Stimulated activated CD4-positive, alpha-beta T cell treated with anti-CD3 and anti-CD28 coated beads, Interleukin-4, amount 100 ng/mL, for 48 hours (primary cell): Measurements from ENCODE around the gene ZNF385A.

ENCODE experiments used
- DNase-seq, 2 donors: peaks; one replicate each; pipeline ENCODE4 v3.0.0-alpha.2; 2020; ENCODE audit warnings: low read depth in 2 of 2

Gene ZNF385A, protein sequence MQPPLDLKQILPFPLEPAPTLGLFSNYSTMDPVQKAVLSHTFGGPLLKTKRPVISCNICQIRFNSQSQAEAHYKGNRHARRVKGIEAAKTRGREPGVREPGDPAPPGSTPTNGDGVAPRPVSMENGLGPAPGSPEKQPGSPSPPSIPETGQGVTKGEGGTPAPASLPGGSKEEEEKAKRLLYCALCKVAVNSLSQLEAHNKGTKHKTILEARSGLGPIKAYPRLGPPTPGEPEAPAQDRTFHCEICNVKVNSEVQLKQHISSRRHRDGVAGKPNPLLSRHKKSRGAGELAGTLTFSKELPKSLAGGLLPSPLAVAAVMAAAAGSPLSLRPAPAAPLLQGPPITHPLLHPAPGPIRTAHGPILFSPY

DNA sequence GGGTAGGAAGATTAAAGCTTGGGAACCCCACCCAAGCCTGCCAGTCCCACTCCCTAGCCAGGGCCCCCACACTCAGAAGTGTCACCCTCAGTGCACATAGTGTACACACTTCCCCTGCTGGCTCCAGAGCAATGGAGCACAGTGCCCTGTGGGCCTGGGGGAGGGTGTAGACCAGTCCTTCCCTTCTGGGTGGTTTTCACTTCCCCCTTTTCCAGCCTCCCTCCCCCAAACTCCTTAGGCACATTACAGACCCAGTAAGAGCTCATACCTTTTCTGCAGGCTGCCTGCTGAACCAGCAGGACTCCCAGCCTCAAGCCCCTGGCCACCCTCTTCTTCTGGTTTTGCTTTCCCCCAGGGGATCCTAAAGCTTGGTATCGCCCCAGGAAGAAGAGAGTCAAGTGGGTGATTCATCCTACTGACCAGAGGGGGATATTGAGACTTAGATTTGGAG is at the start of gene ZNF385A:
TSS of gene ZNF385A (minus strand) at position 143 of the 451 bp plus-strand sequence. CDS start 219 bp downstream, outside the sequence.
- no peak for DNase-seq

DNA sequence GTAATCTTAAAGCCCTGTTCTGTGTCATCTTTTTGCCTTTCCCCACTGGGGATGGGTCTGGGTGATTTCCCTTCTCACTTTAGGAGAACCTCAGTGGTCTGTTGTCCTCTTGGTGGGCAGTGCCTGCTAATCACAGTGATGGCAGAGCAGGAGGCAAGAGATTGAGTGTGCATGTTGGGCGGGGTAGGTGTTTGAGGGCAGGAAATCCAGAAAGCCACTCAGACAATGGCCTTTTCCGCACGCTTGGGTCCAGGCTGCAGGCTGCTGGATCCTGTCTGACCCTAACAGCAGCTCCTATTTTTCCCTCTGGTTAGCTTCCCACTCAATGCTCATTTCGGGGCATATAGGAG is 48.3 kb upstream of the ZNF385A start:
- DNase-seq: no peak

DNA sequence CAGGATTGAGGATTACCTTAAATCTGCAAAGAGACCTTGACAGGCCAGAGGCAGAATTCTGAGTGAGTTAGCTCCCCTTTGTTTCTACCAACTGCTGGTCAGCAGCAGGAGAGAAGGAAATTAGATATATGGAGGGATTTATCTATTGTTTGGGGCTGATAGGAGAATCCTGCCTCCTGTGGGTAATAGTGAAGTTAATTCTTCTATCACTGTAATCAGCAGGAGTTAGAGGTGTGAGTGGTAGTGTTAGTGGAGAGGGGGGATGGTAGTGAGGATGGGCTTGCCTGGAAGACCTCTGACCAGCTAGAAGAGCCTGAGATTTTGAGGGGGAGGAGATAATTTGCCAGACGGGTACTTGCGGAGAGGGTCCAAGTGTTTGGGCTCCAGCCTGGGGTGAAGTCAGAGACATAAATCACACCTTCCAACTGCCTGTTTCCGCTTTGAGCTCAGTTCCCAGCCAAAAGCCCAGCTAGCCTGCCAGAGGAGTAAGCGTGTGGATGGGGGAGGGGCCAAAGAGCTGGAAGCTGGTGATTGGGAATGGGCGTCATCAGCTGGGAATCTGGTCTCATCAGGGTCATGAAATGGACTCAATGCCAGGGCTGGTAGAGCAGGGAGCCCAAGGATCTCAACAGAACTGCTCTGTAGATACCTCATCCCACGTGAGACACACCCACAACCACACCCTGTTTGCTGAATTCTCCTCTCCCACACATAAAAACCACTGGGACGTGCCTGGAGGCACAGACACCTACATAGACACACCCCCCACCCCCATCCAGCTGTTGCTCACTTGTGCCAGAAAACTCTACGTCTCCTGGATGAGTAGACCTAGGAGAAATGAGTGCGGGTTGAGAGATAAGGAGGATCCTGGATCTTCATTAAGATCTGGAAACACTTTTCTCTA is 47.6 kb upstream of the ZNF385A start:
- DNase-seq: no peak

DNA sequence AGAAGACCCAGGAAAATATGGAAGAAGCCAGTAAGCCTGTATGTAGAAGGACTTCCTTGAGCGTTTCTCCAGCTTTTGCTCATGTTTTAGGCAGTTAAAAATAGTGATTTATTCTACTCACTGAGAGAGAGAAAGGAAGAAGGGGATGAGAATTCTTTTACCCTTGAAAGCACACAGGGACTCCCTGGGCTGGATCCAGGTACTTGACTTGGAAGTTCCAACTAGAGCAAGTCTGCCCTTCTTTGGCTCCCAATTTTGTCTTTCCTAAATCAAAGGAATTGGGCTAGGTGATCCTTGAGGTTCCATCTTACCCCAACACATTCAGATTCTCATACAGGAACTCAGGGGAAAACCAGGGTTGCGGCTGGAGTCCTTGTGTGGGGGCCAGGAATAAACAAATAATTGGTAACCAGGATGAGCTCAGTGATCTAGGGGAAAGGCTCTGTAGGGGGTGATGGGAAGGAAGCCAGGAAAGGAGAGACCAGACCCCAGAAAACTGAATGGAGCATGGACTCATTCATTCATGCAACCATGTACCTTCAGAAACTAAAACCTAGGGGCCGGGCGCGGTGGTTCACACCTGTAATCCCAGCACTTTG is 46.0 kb upstream of the ZNF385A start:
- no peak for DNase-seq

DNA sequence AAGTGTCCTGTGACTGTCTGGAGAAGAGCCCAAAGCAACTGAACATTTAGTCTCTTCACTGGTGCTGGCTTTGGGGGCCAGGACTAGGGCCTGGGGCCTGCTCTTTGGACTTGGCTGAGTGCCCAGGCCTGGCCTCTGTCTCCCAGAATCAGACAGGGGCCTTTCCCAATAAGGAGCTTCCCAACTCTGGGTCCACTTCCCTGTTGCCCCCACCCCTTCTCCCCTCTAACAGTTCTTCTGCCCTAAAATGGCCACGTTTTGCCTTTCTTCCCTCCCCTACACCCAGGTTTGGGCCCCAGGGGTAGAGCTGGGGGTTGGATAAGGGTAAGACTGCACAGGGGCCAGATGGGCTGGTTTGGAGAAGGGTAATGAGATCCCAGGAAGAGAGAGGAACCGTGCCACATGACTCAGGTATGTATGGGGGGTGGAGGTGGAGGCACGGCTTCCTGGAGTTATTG is 44.5 kb upstream of the ZNF385A start:
- DNase-seq: no peak

DNA sequence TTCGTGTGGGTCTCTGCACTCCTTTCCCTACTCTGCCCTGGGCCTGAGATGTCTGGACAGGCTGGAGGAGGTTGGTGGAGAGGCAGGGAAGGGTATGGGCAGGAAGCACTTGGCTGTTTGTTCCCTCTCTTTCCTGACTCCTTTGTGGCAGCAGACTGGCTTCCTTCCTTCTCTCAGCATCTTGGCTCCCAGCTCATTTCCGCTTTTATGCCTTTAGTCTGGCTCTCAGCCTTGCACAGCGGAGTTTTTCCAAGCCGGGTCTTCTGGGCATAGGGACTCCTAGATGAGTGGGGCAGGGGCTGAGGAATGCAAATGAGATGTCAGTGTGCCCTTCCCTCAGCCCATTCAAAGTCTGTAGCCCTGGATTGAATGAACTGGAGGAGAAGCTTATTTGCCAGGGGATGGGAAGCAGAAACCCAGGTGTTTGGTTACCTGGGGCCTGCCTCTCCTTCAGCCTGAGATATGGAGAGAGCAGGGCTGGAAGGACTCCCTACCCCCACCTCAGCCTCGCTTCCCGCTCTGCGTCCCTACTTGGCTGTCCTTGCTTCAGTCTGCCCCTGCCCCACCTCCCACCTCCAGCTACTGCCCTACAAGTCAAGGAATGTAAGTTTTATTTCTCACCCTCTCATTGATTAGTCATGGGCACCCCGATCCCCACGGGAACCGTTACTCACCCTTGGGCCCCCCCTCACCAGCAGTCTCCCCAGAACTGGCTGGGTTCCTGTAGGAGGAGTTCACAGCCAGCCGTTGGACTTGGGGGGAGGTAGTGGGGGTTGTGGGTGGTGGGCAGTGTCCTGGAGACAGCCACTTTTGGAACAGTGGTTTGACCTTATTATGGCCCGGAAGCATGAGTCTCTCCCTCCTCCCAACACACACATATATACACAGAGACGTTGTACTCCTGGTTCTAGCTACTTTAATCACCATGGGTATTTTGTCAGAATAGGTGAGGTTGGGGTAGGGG is 43.8 kb upstream of the ZNF385A start:
- DNase-seq: no peak

DNA sequence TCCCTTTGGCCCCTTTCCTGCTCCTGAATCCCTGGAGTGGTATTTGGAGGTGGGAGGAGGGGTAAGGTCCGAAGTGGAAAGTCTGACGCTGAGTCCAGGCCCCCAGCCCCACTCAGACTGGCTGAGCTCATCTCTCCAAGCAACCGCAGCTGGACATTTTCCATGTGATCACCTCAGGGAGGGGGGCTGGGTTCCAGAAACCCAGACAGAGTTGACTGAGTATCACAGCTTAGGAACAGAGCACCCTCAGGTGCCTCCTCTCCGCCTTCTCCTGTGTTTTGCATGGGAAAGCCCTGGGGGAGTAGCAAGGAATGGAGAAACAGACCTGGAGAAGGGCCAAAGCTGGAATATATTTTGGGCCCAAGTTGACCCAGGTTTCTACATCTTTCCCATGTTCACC is 42.6 kb upstream of the ZNF385A start:
- no peak for DNase-seq

DNA sequence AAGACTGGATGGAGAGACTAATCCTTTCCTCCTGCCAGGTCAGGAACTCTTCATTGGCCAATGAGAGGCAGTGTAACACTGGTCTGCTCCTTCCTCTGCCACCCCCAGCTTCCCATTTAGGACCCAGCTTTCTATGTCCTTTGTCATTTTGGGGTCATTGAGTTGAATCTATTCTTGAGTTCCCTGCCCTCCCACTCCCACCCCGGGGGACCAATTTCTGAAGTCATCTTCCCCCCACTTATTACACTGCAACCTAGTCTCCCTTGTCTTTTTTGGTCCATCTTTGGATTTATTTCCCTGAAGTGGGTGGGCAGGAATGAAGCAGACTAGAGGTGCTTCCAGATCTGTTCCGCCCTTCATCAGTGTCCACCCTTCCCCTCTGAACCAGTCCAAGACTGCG is 42.2 kb upstream of the ZNF385A start:
- no peak for DNase-seq

DNA sequence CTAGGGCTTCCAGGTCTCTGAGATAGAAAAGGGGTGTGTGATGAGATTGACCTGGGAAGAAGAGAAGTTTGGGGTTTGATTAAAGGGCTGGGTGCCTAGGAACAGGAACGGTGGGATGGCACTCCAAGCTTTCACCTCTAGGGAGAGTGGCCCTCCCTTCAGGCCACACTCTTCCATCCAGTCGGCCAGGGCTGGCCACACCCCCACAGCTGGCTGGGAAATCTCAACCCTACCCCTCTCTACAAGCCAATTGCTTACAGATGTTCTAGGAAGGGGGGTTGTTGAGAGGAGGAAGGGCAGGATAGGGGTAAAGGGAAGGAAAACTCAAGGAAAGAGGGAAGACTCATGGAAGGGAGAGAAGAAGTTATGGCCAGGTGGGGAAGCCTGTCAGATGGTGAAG is 41.2 kb upstream of the ZNF385A start:
- no peak for DNase-seq

DNA sequence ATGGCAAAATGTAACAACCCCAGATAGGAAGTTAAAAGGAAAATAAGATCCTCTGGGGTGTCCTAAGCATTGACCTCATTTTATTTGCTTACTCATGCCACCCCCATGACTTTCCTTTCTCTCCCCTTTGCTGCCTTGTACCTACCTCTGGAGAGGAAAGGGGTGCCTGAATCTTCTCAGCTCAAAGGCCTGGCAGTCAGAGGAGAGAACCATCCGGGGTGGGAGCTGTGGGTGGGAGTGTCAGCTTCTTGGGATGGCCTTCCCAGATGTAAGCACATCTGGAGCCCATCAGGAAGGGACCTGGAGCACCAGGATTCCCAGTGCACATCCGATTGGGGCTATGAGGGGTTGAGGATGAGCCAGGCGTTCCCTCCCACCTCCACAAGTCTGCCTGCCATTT is 39.7 kb upstream of the ZNF385A start:
- no peak for DNase-seq

DNA sequence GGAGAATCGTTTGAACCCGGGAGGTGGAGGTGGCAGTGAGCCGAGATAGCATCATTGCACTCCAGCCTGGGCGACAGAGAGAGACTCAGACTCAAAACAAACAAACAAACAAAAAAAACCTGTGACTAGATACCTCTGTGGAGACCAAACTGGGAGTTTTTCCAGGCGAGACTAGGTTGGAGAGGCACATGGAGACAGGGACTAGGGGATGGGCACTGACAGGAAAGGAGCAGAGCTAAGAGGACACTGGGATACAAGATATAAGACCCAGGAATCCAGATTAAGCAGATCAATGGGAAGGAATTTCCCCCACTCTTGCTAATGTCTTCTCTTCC is 39.2 kb upstream of the ZNF385A start:
- DNase-seq: no peak

DNA sequence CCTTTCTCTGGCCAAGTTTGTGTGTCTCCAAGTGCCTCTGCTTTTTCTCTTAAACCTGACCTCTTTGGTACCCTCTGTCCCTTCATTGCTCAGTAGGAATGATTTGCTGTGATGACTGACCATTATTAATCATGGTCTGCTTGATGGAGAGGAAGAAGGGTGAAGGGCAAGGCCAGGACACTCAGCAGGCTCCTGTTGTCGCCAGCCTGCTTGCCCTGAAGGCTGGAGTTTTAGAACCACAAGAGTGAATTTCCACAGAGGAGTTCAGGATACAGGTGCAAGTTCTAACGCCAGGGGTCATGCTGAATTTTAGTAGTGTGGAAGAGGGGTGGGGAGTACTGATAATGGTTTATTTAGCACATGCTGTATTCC is 37.3 kb upstream of the ZNF385A start:
- no peak for DNase-seq

DNA sequence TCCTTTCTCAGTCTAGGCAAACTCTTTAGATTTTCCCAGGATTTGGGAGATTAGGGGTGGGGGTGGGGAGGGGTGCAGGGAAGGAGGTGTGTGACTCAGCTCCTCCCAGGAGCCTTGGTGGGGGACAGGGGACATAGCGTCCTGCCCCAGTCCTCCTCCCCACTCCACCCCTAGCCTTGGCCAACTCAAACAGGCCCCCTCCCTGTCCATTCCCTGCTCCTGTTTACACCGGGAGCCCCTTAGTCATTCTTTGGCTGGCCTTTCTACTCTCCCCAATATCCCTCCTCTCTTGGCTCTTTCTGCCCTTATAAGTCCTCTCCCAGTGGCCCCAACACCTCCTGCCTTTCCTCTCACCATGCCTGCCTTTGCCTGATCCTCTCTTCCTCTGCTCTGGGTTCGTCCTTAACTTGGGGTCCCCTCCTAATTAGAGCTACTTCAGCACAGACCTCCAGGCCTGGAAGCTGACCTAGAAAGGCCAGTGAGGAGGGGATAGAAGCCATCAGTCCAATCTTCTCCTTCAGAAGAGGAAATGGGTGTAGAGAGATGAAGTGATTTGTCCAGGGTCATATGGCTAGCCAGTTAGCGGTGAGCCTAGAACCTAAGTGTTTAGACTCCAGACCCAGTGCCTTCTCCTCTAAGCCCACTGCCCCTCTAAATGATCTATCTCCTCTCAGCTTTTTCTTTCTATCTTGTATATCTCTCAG is 36.8 kb upstream of the ZNF385A start:
- DNase-seq: no peak

DNA sequence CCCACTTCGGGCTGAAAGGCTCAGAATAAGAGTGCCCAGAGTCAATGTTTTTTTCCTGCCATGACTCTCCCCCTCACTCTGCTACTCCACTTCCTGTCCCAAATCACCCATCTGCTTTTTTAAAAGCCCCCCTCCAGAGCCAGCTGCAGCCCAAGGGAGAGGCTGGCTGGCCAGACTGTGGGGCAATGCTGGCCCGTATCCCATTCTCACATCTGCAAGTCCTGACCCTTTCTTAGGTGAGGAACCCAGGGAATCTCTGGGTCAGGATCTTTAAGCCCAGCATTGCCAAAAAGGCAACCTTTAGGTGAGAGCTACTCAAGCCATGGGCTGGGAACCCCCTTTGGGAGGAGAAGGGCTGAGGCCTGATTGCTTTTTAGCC is 36.2 kb upstream of the ZNF385A start:
- no peak for DNase-seq

DNA sequence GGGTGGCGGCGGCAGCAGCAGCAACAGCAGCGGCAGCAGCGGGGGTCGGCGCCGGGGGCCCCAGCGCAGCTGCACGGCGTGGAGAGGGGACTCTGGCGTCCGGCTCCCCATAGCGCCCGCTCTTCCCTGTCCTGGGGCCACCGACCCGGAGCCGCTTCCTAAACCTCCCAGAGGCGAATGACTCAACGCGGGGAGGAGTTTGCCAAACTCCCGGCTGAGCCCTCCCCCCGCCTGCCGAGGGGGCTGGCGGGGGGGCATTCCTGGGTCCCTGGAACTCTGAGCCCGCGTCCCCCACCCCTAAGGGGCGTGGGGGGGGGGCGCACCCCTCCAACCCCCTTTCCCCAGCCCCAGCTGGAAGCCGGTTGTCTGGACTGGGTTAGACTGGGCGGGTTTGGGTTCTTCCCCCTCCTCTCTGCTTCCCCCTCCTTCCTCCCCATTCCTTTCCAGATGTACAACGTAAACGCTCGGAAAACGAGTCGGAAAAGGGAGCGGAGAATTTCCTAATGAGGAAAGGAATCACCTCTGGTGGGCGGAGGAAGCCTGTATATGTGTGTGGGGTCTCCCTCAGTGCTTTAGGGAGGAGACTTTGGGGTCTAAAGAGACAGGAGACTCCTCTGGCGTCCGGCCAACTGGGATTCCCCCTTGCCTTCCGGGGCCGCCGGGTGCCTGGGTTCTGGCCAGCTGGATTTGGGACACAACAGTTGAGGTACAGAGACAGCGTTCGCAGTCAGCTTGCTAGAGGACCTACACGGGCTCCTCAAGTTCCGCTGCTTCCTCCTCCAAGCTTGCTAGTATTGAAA is 34.8 kb upstream of the ZNF385A start, which contains the start of gene ITGA5:
TSS of gene ITGA5 (minus strand) at position 179 of the 800 bp plus-strand sequence. CDS start at position 111, 68 bp downstream.
- DNase-seq: no peak

DNA sequence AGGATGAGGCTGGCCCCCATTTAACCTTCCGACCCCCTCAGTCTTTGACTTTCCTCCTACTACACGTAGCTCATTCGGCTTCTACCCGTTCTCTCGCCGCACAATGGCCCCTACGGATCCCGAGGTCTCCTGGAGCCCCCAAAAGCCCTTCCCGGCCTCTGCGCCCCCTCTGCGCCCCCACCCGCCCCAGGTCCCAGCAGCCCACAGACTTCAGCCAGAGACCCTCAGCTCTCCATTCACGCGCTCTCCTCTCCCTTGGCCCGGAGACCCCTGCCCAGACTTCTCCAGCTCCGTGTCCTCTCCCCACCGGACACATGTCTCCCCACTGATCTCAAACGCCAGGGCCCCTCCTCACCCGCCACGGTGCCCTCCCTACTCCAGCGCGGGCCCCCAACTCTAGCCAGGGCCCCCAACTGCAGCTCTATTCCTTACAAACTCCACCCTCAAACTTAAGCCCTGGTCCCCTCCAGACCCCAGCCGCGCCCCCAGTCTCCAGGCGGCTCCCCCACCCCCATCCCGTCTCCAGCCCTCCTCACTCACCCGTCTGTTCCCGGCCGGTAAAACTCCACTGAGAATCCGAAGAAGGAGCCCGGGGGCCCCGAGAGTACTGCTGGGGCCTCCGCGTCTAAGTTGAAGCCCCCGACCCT is 34.0 kb upstream of the ZNF385A start:
- no peak for DNase-seq

DNA sequence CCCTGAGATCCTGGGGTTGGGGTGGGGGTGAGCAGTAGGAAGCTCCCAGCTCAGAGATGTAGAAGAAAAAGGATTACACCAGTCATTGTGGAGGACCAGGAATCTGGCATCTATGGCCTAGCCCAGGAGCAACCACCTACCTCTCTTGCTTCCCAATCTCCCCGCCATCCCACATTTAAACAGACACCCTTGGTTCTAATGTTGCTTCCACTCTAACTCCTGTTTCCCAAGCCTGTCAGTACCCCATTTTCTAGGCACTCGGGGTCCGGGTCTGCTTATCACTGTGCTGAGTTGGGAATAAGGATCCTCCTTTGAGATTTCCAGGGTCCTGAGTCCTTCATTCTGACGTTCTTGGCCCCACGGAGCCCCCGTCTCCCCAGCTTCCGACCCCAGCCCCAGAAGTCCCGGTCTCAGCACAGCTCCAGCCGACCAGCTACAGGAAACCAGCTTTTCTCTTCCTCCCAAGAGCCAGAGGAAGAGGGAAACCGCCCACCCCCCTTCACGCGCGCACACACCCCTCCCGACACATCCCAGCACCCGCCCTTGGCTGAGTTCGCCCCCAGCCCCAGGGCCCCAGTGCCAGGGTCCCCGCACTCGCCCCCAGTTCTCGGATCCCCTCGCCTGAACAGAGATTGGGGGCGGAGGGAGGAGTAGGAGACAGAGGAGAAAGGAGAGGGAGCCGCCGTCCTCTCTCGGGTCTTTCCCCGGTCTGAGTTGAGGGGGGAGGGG is 33.3 kb upstream of the ZNF385A start:
- no peak for DNase-seq

DNA sequence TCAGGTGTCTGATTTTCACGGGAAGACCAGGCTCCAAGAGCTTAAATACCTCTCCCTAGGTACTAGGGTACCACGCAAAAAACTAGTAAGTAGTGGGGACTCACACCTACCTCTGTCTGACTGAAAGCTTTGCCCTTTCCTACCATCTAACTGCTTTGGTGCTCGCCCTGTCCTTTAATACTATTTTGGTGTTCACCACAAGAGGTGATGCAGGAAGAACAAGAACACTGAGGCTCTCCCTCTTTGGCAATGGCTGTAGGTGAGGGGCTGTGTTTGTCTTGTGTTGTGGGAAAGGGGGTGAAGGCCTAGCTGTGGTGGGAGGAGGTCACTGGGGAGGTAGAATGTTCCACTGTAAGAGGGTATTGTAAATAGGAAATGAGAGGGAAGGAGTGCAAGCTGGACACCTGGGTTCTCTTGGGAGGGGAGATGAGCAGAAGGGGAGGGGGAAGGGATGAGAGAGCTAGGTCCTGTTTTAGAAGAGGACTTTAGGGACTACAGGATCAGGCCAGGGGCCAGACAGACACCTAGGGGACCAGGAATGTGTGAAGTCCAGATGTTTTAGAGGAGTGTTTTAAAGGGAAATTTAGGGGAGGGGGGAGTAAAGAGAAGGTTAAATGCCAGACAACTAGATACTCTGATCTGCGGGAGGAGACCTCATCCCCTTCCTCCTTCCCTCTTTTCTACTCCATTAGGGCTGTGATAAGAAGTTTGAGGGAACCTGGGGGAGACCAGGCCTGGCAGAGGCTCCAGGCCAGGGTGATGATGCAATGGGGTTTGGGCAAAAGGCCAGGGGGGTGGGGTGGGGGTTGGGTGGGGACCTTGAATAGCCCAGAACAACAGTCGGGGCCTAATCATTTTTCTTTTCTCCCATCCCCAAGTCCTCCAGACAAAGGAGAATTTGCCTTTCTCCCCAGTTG is 32.4 kb upstream of the ZNF385A start:
- DNase-seq: no peak
